Measurements from ENCODE around the gene EBF4. TPM values are rescaled to one million over a fixed set of nuclear protein-coding genes. Genes with fewer than 3 reads are reported as not detected.

Gene EBF4
- total RNA-seq, 1 donor from 2014 or later = 11.4 TPM

DNA sequence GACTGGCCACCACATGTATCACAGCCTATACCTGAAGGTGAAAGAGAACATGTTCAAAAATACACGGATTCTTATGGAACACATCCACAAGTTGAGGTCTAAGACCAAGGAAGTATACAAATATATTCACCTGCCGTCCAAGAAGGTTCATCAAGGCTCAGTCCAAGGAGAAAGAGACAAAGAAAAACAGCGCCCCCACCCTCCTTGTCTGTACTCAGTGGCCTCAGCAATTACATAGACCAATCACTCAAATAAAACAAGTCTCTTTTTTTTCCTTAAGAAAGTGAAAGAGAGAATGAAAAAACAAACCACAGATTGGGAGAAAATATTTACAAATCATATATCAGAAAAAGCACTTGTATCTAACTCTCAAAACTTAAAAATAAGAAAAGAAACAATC lies 88.4 kb downstream of the EBF4 start:
- Mint-ChIP-seq H3K36me3 (ENCODE audit: low read depth) (peaks cover 2% of the 10 kb centered on the region), H3K4me1 (ENCODE audit: low read depth) (no peaks in the 10 kb centered on the region), H3K27ac (ENCODE audit: unreplicated experiment) (no peak overlapping the region), H3K4me3 (ENCODE audit: unreplicated experiment) (no peak overlapping the region), H3K9me3 (ENCODE audit: low read depth) (no peaks in the 10 kb centered on the region), H3K27me3 (ENCODE audit: low read depth) (peaks cover 35% of the 10 kb centered on the region)
- no peak for DNase-seq (ENCODE audit: low spot score)
- TF ChIP-seq, protein P1, sequence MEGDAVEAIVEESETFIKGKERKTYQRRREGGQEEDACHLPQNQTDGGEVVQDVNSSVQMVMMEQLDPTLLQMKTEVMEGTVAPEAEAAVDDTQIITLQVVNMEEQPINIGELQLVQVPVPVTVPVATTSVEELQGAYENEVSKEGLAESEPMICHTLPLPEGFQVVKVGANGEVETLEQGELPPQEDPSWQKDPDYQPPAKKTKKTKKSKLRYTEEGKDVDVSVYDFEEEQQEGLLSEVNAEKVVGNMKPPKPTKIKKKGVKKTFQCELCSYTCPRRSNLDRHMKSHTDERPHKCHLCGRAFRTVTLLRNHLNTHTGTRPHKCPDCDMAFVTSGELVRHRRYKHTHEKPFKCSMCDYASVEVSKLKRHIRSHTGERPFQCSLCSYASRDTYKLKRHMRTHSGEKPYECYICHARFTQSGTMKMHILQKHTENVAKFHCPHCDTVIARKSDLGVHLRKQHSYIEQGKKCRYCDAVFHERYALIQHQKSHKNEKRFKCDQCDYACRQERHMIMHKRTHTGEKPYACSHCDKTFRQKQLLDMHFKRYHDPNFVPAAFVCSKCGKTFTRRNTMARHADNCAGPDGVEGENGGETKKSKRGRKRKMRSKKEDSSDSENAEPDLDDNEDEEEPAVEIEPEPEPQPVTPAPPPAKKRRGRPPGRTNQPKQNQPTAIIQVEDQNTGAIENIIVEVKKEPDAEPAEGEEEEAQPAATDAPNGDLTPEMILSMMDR (IDR thresholded peaks at IDR 0.05) = no peak

DNA sequence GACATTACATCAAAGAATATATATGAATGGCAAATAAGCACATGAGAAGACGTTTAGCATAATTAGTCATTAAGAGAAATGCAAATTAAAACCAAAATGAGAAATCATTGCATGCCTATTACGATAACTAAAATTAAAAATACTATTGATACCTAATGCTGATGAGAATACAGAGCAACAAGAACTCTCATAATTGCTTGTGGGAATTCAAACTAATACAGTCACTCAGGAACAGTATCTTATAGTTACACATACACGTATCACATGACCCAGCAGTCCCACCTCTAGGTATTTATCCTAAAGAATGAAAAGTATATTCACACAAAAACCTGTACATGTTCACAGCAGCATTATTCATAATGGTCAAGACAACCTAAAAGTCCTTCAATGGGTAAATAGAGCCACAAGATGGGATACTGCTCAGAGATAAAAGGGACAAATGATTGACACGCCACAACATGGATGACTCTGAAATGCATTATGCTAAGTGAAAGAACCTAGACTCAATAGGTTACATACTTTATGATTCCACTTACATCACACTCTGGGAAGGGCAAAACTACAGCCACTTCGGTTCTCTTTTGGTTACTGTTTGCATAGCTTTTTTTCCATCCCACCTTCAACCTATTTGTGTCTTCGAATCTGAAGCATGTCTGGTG lies 91.5 kb downstream of the EBF4 start:
- Mint-ChIP-seq H3K4me1 (ENCODE audit: low read depth) (no peaks in the 10 kb centered on the region), H3K27me3 (ENCODE audit: low read depth) (peaks cover 34% of the 10 kb centered on the region), H3K36me3 (ENCODE audit: low read depth) (peaks cover 3% of the 10 kb centered on the region), H3K27ac (ENCODE audit: unreplicated experiment) (no peak overlapping the region), H3K9me3 (ENCODE audit: low read depth) (peaks cover 5% of the 10 kb centered on the region), H3K4me3 (ENCODE audit: unreplicated experiment) (no peak overlapping the region)
- TF ChIP-seq, protein P1 (IDR thresholded peaks at IDR 0.05) = no peak
- no peak for DNase-seq (ENCODE audit: low spot score)

DNA sequence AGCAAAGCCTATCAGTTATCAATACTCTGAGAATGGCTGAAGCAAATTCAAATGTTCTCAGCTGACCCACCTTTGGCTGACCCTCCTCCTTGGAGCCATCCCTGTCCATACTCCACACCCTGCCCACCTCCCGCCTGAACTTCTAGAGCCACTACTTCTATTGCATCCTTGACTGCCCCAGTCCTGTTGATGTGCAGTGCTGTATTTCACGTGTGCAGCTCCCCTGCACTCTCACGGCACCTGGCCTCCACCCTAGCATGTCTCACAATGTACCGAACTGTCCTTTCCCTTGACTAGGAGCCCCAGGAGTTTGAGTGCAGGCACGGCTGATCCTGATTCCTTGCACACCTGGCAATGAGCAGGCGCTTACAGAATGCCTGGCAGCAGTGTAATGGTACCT lies 100.9 kb downstream of the EBF4 start:
- Mint-ChIP-seq H3K36me3 (ENCODE audit: low read depth) (peaks cover 2% of the 10 kb centered on the region), H3K27ac (ENCODE audit: unreplicated experiment) (no peak overlapping the region), H3K9me3 (ENCODE audit: low read depth) (peaks cover 3% of the 10 kb centered on the region), H3K4me3 (ENCODE audit: unreplicated experiment) (no peak overlapping the region), H3K27me3 (ENCODE audit: low read depth) (peaks cover 48% of the 10 kb centered on the region), H3K4me1 (ENCODE audit: low read depth) (no peaks in the 10 kb centered on the region)
- TF ChIP-seq, protein P1 (IDR thresholded peaks at IDR 0.05) = no peak
- peak; percentile 65 for DNase-seq (ENCODE audit: low spot score)

DNA sequence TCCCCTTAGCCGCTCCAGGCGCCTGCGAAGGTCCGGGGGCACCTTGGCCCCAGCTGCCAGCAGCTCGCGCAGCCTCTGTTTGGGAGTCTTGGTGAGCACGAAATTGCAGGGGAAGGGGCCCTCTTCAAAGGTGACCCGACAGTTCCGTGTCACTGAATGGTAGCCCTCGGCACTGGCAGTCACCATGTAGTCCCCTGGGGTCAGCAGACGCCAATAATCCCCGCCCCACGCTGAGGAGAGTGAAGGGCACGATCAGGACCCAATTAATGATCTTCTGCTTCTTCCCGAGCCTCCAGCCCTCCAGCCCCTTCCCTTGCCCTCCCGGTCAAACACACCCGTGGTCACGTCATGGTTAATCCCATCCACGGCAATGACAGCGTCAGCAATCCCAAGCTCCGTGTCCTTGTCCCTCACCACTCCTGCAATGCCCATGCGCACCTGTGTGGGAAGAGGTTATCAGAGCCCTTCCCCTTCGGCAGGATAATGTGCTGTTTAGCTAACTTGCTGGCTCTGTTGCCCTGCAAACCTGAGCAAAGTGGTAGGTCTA lies 101.7 kb downstream of the EBF4 start:
- Mint-ChIP-seq H3K27me3 (ENCODE audit: low read depth) (peaks cover 42% of the 10 kb centered on the region), H3K4me1 (ENCODE audit: low read depth) (no peaks in the 10 kb centered on the region), H3K27ac (ENCODE audit: unreplicated experiment) (no peak overlapping the region), H3K9me3 (ENCODE audit: low read depth) (peaks cover 3% of the 10 kb centered on the region), H3K4me3 (ENCODE audit: unreplicated experiment) (no peak overlapping the region), H3K36me3 (ENCODE audit: low read depth) (peaks cover 2% of the 10 kb centered on the region)
- peak; percentile 75 for DNase-seq (ENCODE audit: low spot score)
- TF ChIP-seq, protein P1 (IDR thresholded peaks at IDR 0.05) = no peak

DNA sequence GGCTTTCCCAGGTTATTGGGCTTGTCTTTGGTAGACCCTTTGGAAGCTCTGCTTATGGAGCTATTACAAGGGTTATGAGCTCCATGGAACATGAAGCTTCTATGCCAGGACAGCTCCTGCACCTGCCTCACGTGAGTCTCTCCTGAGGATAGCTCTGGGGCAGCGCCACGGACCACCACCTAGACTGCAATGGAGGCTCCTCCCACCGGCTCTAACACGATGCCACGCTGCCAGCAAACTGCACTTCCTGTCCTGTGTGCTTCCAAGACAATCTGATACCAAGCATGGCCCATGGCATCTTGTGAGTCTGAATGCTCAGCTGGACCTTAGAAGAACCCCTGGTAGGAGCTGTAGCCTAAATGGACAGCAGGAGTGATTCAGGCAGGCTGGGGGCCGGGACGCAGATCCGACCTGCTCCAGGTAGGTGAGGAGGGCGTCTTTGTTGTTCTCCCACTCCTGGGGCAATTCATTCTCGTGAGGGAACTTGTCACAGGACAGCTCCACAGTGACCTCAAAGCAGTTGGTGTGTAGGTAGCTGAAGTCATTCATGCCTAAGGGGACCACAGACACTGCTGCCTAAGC lies 102.4 kb downstream of the EBF4 start:
- peaks cover 3% of the 10 kb centered on the region for H3K36me3 Mint-ChIP-seq (ENCODE audit: low read depth)
- peaks cover 3% of the 10 kb centered on the region for H3K9me3 Mint-ChIP-seq (ENCODE audit: low read depth)
- peaks cover 41% of the 10 kb centered on the region for H3K27me3 Mint-ChIP-seq (ENCODE audit: low read depth)
- no peak overlapping the region for H3K4me3 Mint-ChIP-seq (ENCODE audit: unreplicated experiment)
- DNase-seq (ENCODE audit: low spot score) = no peak
- TF ChIP-seq, protein P1 (IDR thresholded peaks at IDR 0.05) = no peak
- H3K4me1 Mint-ChIP-seq (ENCODE audit: low read depth) = peaks cover 5% of the 10 kb centered on the region
- H3K27ac Mint-ChIP-seq (ENCODE audit: unreplicated experiment) = no peak overlapping the region
